HepG2 (cell line): ENCODE data around the gene STBD1. TPM values are rescaled to one million over a fixed set of nuclear protein-coding genes. Genes with fewer than 3 reads are reported as not detected.

ENCODE experiments used
- ATF4 ChIP-seq, 2 experiments: fragments of 450-650 bp in 1 of 2; sonication (generic) in 1 of 2; formaldehyde crosslinking; IDR thresholded peaks; 2 replicates each; pipeline versions ENCODE4 v1.5.0 to v1.8.0; 2020 to 2022; ENCODE audit warnings: mild to moderate bottlenecking in 1 of 2, missing genetic modification reagents in 1 of 2
- BCL3 ChIP-seq: sonication (generic); formaldehyde crosslinking; IDR thresholded peaks from 2 replicates; pipeline ENCODE4 v1.5.1; 2020; ENCODE audit warnings: mild to moderate bottlenecking, missing genetic modification reagents, moderate library complexity
- HOMEZ ChIP-seq: IDR thresholded peaks from 2 replicates; pipeline ENCODE4 v1.6.1; 2016; ENCODE audit warnings: low read depth
- IKZF1 ChIP-seq: fragments of 450-650 bp; IDR thresholded peaks from 2 replicates; pipeline ENCODE4 v1.7.1; 2016
- IRF9 ChIP-seq: sonication (generic); formaldehyde crosslinking; IDR thresholded peaks from 2 replicates; pipeline ENCODE4 v1.8.0; 2022; ENCODE audit warnings: missing genetic modification reagents, mild to moderate bottlenecking, borderline replicate concordance
- KLF15 ChIP-seq: sonication (generic); formaldehyde crosslinking; IDR thresholded peaks from 2 replicates; pipeline ENCODE4 v1.8.1; 2023; ENCODE audit warnings: borderline replicate concordance, mild to moderate bottlenecking, inconsistent platforms, missing genetic modification reagents, mixed read lengths
- MXD3 ChIP-seq: IDR thresholded peaks from 2 replicates; pipeline ENCODE4 v1.6.1; 2016; ENCODE audit warnings: mild to moderate bottlenecking, missing biosample characterization, missing genetic modification reagents
- NAIF1 ChIP-seq: sonication (generic); formaldehyde crosslinking; IDR thresholded peaks from 2 replicates; pipeline ENCODE4 v1.5.0; 2020; ENCODE audit warnings: mild to moderate bottlenecking, missing genetic modification reagents, borderline replicate concordance
- NR2F6 ChIP-seq, 2 experiments: IDR thresholded peaks; 2 replicates each; pipeline ENCODE4 v1.6.1; 2016; ENCODE audit warnings: antibody characterized with exemption in 1 of 2, mild to moderate bottlenecking in 1 of 2
- PAWR ChIP-seq: sonication (generic); formaldehyde crosslinking; IDR thresholded peaks from 2 replicates; pipeline ENCODE4 v1.4.0; 2020; ENCODE audit warnings: missing genetic modification reagents, mild to moderate bottlenecking, borderline replicate concordance
- PAXIP1 ChIP-seq: sonication (generic); formaldehyde crosslinking; conservative IDR thresholded peaks from 2 replicates; pipeline ENCODE4 v1.4.0; 2020; ENCODE audit warnings: mild to moderate bottlenecking, missing genetic modification reagents, moderate library complexity
- POLR2A ChIP-seq, 2 experiments: IDR thresholded peaks; 2 replicates each; pipeline ENCODE4 v1.6.1; 2011; ENCODE audit warnings: low read depth in 2 of 2, low read length in 2 of 2, mild to moderate bottlenecking in 1 of 2, moderate library complexity in 1 of 2; ENCODE audit not compliant: insufficient read depth in 1 of 2
- TOE1 ChIP-seq: sonication (generic); formaldehyde crosslinking; IDR thresholded peaks from 2 replicates; pipeline ENCODE4 v1.4.0; 2020; ENCODE audit warnings: mild to moderate bottlenecking, missing genetic modification reagents
- TRIM24 ChIP-seq: sonication (generic); formaldehyde crosslinking; IDR thresholded peaks from 2 replicates; pipeline ENCODE4 v1.8.0; 2022; ENCODE audit warnings: mild to moderate bottlenecking, missing genetic modification reagents
- ZFP62 ChIP-seq: sonication (generic); formaldehyde crosslinking; IDR thresholded peaks from 2 replicates; pipeline ENCODE4 v1.4.0; 2020; ENCODE audit warnings: missing genetic modification reagents
- ZNF296 ChIP-seq: sonication (generic); formaldehyde crosslinking; conservative IDR thresholded peaks from 2 replicates; pipeline ENCODE4 v1.5.0; 2020; ENCODE audit warnings: mild to moderate bottlenecking, missing genetic modification reagents
- ZNF3 ChIP-seq: IDR thresholded peaks from 2 replicates; pipeline ENCODE4 v1.7.0; 2017; ENCODE audit warnings: inconsistent platforms
- ZNF317 ChIP-seq: sonication (generic); formaldehyde crosslinking; IDR thresholded peaks from 2 replicates; pipeline ENCODE4 v1.5.0; 2020; ENCODE audit warnings: mild to moderate bottlenecking, missing genetic modification reagents
- ZNF660 ChIP-seq: sonication (generic); formaldehyde crosslinking; IDR thresholded peaks from 2 replicates; pipeline ENCODE4 v1.5.1; 2020; ENCODE audit warnings: mild to moderate bottlenecking, low read depth, missing genetic modification reagents, borderline replicate concordance
- ZNF713 ChIP-seq: sonication (generic); formaldehyde crosslinking; IDR thresholded peaks from 2 replicates; pipeline ENCODE4 v1.4.0; 2020; ENCODE audit warnings: mild to moderate bottlenecking, missing genetic modification reagents
- ZNF83 ChIP-seq: sonication (generic); formaldehyde crosslinking; IDR thresholded peaks from 2 replicates; pipeline ENCODE4 v1.4.0; 2020; ENCODE audit warnings: missing genetic modification reagents, mild to moderate bottlenecking, borderline replicate concordance
- polyA plus RNA-seq, 8 experiments: library from polyadenylated mRNA; depleted of rRNA in 3 of 8; stranded (reverse) in 7 of 8; unstranded in 1 of 8; fragments of >200 nt; fragmentation: Illumina TruSeq in 4 of 8; extraction: Trizol in 4 of 8; gene quantifications; 2 replicates each; pipeline versions ENCODE4 v1.2.1 to v1.2.3, GENCODE V29; 2011 to 2016; ENCODE audit warnings: low read depth in 4 of 8, missing spikeins in 1 of 8, mixed read lengths in 1 of 8; ENCODE audit not compliant: insufficient read depth in 1 of 8
- total RNA-seq, 5 experiments: library from RNA; depleted of rRNA; stranded (reverse); fragments of >200 nt; fragmentation: Illumina TruSeq; extraction: Trizol; gene quantifications; 2 replicates each; pipeline ENCODE4 v1.2.3, GENCODE V29; 2016; ENCODE audit warnings: low read depth in 1 of 5

The STBD1 gene
- total and polyA plus RNA-seq, 2 of the 13 experiments (the other 11 are each of a cell fraction or from before 2014, with no cell fraction given) = 2.8 to 4.3 TPM

- peak; percentile 48 for TF ChIP-seq PAXIP1
- no peak for TF ChIP-seq ZNF3 (CRISPR knock-in tag)
- no peak for TF ChIP-seq NR2F6 (IDR thresholded peaks at IDR 0.05)
- TF ChIP-seq NR2F6 (CRISPR knock-in tag; IDR thresholded peaks at IDR 0.05) = no peak
- no peak for TF ChIP-seq ZNF296 (CRISPR knock-in tag)
- TF ChIP-seq MXD3 = no peak
- TF ChIP-seq IRF9 (CRISPR knock-in tag) = no peak
- no peak for TF ChIP-seq ZNF660 (CRISPR knock-in tag)
- TF ChIP-seq ZNF317 (CRISPR knock-in tag) = no peak
- TF ChIP-seq TRIM24 (CRISPR knock-in tag) = no peak
- TF ChIP-seq IKZF1 = no peak
- TF ChIP-seq KLF15 (CRISPR knock-in tag) = no peak
- TF ChIP-seq NAIF1 (CRISPR knock-in tag) = no peak
- TF ChIP-seq ZNF83 (CRISPR knock-in tag) = no peak
- TF ChIP-seq HOMEZ (CRISPR knock-in tag) = no peak
- no peak for TF ChIP-seq TOE1
- TF ChIP-seq BCL3 = no peak
- no peak for TF ChIP-seq ZFP62 (CRISPR knock-in tag)
- TF ChIP-seq POLR2A (IDR thresholded peaks at IDR 0.05; ENCODE audit: insufficient read depth in 1 of 2, low read depth in 2 of 2, low read length in 2 of 2) = no peak
- TF ChIP-seq ATF4 (CRISPR knock-in tag; IDR thresholded peaks at IDR 0.05) = 0 out of 4 replicates have a peak, but pooled peaks of 1 of the 2 experiments have one; percentile 3
- TF ChIP-seq ZNF713 = no peak
- TF ChIP-seq PAWR = no peak
These were observed 4.8 kb upstream of the STBD1 start (continued) for GRCh38 chr4:76301775-76302162.
